ENCODE measurements around the gene EVL. TPM values are rescaled to one million over a fixed set of nuclear protein-coding genes. Genes with fewer than 3 reads are reported as not detected.

Gene EVL
- total RNA-seq, 1 donor from 2014 or later: 159 TPM

DNA sequence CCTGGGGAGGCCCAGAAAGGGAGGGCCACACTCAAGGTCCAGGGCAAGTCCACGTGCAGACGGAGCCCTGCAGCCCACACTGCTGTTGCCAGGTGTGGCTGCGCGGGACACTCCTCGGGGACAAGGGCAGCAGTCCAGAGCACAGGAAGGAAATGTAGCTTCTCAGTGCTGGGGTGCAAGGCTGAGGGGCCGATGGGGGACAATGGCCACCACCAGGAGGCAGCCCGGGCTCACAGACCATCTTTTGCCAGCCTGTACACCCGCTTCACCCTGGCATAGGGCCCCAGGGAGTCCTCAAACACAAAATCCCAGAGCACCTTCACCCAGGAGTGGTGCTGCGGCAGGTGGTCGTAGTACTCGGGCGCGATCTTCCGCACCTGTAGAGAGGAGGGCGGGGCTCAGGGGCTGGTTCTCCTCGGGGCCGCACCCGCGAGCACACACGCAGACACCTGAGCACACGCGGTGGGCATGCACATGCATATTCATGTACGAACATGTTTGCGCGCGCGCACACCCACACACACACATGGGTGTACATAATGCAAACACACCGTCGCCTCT lies 81.4 kb downstream of the EVL start:
- no peak for DNase-seq (ENCODE audit: extremely low spot score, unreplicated experiment)
- Mint-ChIP-seq H3K27me3 (no peaks in the 10 kb centered on the region), H3K4me3 (no peak overlapping the region), H3K27ac (no peak overlapping the region), H3K9me3 (no peaks in the 10 kb centered on the region), H3K36me3 (no peaks in the 10 kb centered on the region), H3K4me1 (ENCODE audit: unreplicated experiment) (peaks cover 5% of the 10 kb centered on the region)
- TF ChIP-seq, protein P1, sequence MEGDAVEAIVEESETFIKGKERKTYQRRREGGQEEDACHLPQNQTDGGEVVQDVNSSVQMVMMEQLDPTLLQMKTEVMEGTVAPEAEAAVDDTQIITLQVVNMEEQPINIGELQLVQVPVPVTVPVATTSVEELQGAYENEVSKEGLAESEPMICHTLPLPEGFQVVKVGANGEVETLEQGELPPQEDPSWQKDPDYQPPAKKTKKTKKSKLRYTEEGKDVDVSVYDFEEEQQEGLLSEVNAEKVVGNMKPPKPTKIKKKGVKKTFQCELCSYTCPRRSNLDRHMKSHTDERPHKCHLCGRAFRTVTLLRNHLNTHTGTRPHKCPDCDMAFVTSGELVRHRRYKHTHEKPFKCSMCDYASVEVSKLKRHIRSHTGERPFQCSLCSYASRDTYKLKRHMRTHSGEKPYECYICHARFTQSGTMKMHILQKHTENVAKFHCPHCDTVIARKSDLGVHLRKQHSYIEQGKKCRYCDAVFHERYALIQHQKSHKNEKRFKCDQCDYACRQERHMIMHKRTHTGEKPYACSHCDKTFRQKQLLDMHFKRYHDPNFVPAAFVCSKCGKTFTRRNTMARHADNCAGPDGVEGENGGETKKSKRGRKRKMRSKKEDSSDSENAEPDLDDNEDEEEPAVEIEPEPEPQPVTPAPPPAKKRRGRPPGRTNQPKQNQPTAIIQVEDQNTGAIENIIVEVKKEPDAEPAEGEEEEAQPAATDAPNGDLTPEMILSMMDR (conservative IDR thresholded peaks at IDR 0.05): no peak

DNA sequence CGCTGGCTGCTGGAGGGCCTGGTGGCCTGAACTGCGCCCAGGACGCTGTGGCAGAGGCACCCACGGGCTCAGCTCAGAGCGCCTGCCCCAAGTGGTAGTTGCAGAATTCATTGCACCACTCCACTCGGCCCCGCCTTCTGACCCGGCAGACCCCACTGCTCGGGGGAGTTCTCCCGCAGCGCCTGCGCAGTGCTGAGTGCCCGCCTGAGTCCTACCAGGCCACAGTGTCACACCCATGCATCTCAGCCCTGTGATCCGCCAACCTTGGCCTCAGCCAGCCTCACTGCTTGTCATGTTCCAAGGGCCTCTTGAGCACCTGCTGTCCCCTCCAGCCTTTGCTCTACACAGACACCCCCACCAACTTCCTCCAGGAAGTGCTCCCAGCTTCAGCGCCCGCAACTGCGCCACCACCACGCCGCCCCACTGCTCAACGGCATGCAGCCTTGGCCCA lies 82.0 kb downstream of the EVL start:
- no peaks in the 10 kb centered on the region for H3K36me3 Mint-ChIP-seq
- no peak overlapping the region for H3K4me3 Mint-ChIP-seq
- no peak for DNase-seq (ENCODE audit: extremely low spot score, unreplicated experiment)
- no peak overlapping the region for H3K27ac Mint-ChIP-seq
- H3K27me3 Mint-ChIP-seq: no peaks in the 10 kb centered on the region
- peaks cover 2% of the 10 kb centered on the region for H3K4me1 Mint-ChIP-seq (ENCODE audit: unreplicated experiment)
- TF ChIP-seq, protein P1 (conservative IDR thresholded peaks at IDR 0.05): no peak
- H3K9me3 Mint-ChIP-seq: no peaks in the 10 kb centered on the region

DNA sequence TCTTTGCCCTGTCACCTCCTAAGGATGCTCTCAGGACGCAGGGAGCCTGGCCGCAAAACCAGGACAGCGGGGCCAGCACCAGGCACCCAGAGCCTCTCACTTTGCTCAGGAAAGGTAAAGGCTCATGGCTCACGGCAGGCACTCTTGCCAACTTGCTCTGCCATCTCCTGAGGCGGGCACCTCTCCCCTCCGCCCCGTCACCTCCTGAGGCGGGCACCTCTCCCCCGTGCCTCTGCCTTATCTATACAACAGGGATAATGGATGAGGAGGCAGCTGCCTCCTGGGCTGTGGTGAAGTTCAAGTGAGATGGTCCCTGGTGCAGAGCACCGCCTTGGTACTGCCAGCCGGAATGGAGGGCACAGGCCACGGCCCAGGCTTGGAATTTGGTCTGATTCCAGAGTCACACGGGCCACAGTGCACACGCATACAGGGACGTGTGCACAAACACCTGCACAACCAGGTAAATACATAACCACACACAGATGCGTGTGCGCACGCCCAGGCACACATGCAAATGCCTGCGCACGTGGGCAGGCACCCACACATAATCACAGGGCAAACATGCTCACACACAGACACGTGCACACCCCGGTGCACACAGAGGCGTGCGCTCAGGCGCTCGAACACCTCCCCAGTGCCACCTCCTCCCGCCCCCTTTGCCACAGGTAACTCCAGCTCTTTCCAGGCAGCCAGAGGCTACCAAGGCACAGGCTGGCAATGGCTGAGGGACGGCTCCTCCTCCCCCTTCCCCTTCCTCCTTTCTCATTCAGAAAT lies 82.7 kb downstream of the EVL start:
- no peaks in the 10 kb centered on the region for H3K36me3 Mint-ChIP-seq
- no peaks in the 10 kb centered on the region for H3K4me1 Mint-ChIP-seq (ENCODE audit: unreplicated experiment)
- H3K27me3 Mint-ChIP-seq: no peaks in the 10 kb centered on the region
- H3K9me3 Mint-ChIP-seq: no peaks in the 10 kb centered on the region
- no peak overlapping the region for H3K4me3 Mint-ChIP-seq
- TF ChIP-seq, protein P1 (conservative IDR thresholded peaks at IDR 0.05): no peak
- no peak overlapping the region for H3K27ac Mint-ChIP-seq
- DNase-seq (ENCODE audit: extremely low spot score, unreplicated experiment): no peak

DNA sequence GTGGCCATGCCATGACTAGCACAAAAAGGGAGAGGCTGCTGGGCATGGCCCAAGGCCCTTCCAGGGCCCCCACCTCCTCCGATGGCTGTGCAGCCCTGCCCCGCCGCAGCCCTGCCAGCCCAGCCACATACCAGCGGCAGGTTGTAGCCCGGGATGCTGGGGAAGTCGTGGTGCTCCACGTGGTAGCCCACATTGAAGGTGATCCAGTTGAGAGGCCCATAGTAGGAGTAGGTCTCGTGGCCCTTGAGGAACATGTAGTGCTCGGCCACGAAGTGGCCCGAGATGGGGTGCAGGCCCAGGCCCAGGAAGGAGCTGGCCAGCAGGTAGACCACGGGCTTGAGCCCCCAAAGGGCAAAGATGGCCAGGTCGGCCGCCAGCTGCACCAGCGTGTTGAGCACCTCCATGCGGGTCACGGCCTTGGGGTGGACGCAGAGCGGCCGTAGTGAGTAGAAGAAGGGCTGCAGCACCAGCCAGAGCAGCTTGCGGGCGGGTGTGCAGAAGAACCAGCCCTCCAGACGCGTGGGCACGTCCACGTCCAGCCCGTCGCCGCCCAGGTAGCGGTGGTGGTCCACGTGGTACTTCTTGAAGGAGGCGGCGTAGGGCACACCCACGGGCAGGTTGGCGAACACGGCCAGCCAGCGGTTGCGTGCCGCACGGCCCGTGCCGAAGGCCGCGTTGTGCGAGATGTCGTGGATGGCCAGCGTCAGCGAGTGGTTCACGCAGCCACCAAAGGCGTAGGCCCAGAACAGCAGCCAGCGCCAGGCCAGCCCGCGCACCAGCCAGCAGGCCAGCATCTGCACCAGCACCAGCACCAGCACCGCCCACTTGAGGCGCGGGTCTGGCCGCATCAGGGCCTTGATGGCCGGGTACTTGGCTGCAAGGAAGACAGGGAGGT lies 83.9 kb downstream of the EVL start:
- no peaks in the 10 kb centered on the region for H3K4me1 Mint-ChIP-seq (ENCODE audit: unreplicated experiment)
- DNase-seq (ENCODE audit: extremely low spot score, unreplicated experiment): no peak
- no peak overlapping the region for H3K27ac Mint-ChIP-seq
- no peaks in the 10 kb centered on the region for H3K27me3 Mint-ChIP-seq
- no peak overlapping the region for H3K4me3 Mint-ChIP-seq
- TF ChIP-seq, protein P1 (conservative IDR thresholded peaks at IDR 0.05): no peak
- H3K9me3 Mint-ChIP-seq: no peaks in the 10 kb centered on the region
- H3K36me3 Mint-ChIP-seq: no peaks in the 10 kb centered on the region

DNA sequence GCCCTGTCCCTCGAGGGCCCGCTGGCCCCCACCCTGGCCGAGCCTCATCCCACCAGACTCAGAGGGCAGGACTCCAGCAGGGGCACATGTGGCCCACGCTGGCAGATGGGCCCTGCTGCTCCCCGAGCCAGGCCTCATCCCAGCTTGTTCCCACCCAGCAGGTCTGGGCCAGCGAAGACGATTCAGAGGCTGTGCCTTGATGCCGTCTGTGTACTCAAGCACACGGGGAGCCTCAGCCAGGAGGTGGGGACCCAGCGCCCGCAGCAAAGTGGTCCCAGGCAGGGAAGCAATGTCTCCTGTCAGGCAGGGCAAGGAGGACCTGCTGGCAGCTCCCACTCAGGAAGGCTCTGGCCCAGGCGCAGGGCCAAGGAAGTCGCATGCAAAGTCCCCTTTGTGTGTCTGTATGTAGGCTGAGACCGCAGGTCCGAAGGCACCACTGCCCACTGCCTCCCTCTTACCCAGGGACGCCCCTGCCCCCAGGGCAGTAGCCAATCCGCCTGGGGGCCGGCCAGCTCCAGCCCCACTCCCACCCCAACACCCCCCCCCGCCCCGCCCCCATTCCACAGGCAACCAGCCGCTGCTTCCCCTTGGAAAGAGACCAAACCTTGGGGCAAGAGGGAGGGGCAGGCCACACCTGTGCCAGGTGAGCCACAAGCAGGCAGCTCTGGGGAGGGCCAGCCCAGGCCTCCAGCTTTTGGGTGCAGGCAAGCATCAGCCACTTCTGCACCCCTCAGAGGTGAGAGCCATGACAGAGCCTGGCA lies 84.8 kb downstream of the EVL start:
- H3K27me3 Mint-ChIP-seq: peaks cover 2% of the 10 kb centered on the region
- TF ChIP-seq, protein P1 (conservative IDR thresholded peaks at IDR 0.05): no peak
- no peak overlapping the region for H3K4me3 Mint-ChIP-seq
- H3K9me3 Mint-ChIP-seq: peaks cover 3% of the 10 kb centered on the region
- H3K4me1 Mint-ChIP-seq (ENCODE audit: unreplicated experiment): peaks cover 2% of the 10 kb centered on the region
- no peaks in the 10 kb centered on the region for H3K36me3 Mint-ChIP-seq
- no peak overlapping the region for H3K27ac Mint-ChIP-seq
- no peak for DNase-seq (ENCODE audit: extremely low spot score, unreplicated experiment)

Data from type B pancreatic cell (in vitro differentiated cells).